SK-N-MC (cell line): ENCODE data around the gene CGB2.

Experiments used
- DNase-seq: peaks from one replicate; pipeline ENCODE4 v3.0.0-alpha.2; 2011; ENCODE audit warnings: low read depth, low spot score
- H3K27ac ChIP-seq: fragments of 200-600 bp; sonication (generic); 2 replicates; pipeline ENCODE4 v1.5.1; 2016; ENCODE audit warnings: mixed run types
- H3K36me3 ChIP-seq: fragments of 200-600 bp; sonication (generic); 2 replicates; pipeline ENCODE4 v1.6.1; 2017; ENCODE audit warnings: antibody characterized with exemption, low read length, mixed read lengths; ENCODE audit not compliant: insufficient read depth
- H3K4me3 ChIP-seq: fragments of 200-600 bp; sonication (generic); 2 replicates; pipeline ENCODE4 v1.5.1; 2016
- H3K9ac ChIP-seq: fragments of 200-600 bp; sonication (generic); 2 replicates; pipeline ENCODE4 v1.8.0; 2017; ENCODE audit warnings: mixed run types, mixed read lengths; ENCODE audit not compliant: insufficient read length
- H3K9me3 ChIP-seq: fragments of 200-600 bp; sonication (generic); 2 replicates; pipeline ENCODE4 v1.6.1; 2017; ENCODE audit warnings: low read depth, mild to moderate bottlenecking, antibody characterized with exemption, low read length, moderate library complexity, mixed read lengths
- EZH2 ChIP-seq: fragments of 200-600 bp; sonication (generic); IDR thresholded peaks from one replicate; pipeline ENCODE4 v1.6.1; 2017; ENCODE audit warnings: antibody characterized with exemption
- FOXP2 ChIP-seq: optimal IDR thresholded peaks from 2 replicates; pipeline ENCODE3; 2011; ENCODE audit warnings: mild to moderate bottlenecking, moderate library complexity; ENCODE audit not compliant: insufficient read depth; ENCODE audit errors: extremely low read length, control extremely low read depth
- POLR2AphosphoS5 ChIP-seq: IDR thresholded peaks from 2 replicates; pipeline ENCODE4 v1.6.1; 2012; ENCODE audit warnings: mild to moderate bottlenecking, low read depth, low read length, borderline replicate concordance

CGB2 gene

DNA sequence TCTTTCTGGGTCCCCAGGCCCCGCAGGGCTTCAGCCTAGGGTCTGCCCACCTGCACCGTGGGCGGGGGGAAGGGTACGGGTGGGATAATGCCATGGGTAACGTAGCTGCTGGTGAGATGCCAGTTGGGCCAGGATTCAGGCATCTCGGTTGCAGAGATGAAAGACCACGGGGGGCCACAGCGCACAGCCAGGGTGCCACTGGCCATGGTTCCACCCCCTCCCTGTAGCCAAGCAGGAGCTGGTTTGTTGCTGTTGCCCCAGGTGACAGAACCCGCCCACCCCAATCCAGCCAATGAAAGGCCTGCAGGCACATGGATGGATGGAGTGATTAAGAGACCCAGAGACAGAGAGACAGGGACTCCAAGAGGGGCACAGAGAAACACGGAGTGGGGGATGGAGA, 26.9 kb downstream of the CGB2 start:
- H3K9me3 ChIP-seq = no peaks in the 10 kb centered on the region
- no peak overlapping the region for H3K4me3 ChIP-seq
- no peaks in the 10 kb centered on the region for H3K36me3 ChIP-seq
- no peak for TF ChIP-seq EZH2
- TF ChIP-seq FOXP2 = no peak
- no peak for TF ChIP-seq POLR2AphosphoS5
- no peak for DNase-seq
- no peak overlapping the region for H3K9ac ChIP-seq
- no peak overlapping the region for H3K27ac ChIP-seq

DNA sequence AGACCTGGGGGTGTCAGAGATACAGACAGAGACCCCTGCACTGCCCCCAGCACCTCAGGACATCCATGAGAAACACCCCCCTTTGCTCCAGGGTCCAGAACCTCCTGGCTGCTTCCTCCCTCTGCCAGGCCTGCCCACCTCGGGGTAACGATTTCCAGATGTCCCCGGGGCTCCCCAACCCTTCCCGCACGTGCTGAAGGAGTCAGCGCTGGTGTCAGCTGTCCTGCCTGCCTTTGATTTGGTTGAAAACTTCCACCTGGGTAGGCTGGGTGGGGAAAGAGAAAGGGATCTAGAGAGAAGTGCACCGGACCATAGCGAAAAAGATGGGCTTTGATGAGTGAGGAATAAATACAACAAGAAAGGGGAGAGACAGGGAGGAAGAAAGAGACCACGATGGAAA, 27.4 kb downstream of the CGB2 start:
- H3K36me3 ChIP-seq = no peaks in the 10 kb centered on the region
- no peaks in the 10 kb centered on the region for H3K9me3 ChIP-seq
- H3K4me3 ChIP-seq = no peak overlapping the region
- DNase-seq = no peak
- no peak overlapping the region for H3K27ac ChIP-seq
- TF ChIP-seq POLR2AphosphoS5 (no peak), FOXP2 (no peak), EZH2 (no peak)
- no peak overlapping the region for H3K9ac ChIP-seq

- no peak for DNase-seq
- no peak overlapping the region for H3K9ac ChIP-seq
These were observed 29.3 kb downstream of the CGB2 start for GRCh38 chr19:49061000-49061399.

GRCh38 chr19:49061445-49061844, 29.8 kb downstream of the CGB2 start:
- Histone ChIP-seq H3K9me3 (no peaks in the 10 kb centered on the region), H3K27ac (no peak overlapping the region), H3K36me3 (no peaks in the 10 kb centered on the region), H3K9ac (no peak overlapping the region), H3K4me3 (no peak overlapping the region)
- TF ChIP-seq EZH2 = no peak
- TF ChIP-seq FOXP2 = no peak
- no peak for TF ChIP-seq POLR2AphosphoS5
- no peak for DNase-seq

More at GRCh38 chr19:49061000-49061399, 29.3 kb downstream of the CGB2 start:
- Histone ChIP-seq H3K36me3 (no peaks in the 10 kb centered on the region), H3K4me3 (no peak overlapping the region), H3K27ac (no peak overlapping the region), H3K9me3 (no peaks in the 10 kb centered on the region)
- TF ChIP-seq FOXP2 = no peak
- no peak for TF ChIP-seq POLR2AphosphoS5
- TF ChIP-seq EZH2 = no peak

GRCh38 chr19:49064029-49064629, 32.4 kb downstream of the CGB2 start:
- TF ChIP-seq FOXP2 (no peak), POLR2AphosphoS5 (no peak), EZH2 (no peak)
- no peak for DNase-seq
- no peaks in the 10 kb centered on the region for H3K36me3 ChIP-seq
- no peak overlapping the region for H3K27ac ChIP-seq
- no peak overlapping the region for H3K9ac ChIP-seq
- peak overlapping the region; percentile 78 for H3K4me3 ChIP-seq
- no peaks in the 10 kb centered on the region for H3K9me3 ChIP-seq

DNA sequence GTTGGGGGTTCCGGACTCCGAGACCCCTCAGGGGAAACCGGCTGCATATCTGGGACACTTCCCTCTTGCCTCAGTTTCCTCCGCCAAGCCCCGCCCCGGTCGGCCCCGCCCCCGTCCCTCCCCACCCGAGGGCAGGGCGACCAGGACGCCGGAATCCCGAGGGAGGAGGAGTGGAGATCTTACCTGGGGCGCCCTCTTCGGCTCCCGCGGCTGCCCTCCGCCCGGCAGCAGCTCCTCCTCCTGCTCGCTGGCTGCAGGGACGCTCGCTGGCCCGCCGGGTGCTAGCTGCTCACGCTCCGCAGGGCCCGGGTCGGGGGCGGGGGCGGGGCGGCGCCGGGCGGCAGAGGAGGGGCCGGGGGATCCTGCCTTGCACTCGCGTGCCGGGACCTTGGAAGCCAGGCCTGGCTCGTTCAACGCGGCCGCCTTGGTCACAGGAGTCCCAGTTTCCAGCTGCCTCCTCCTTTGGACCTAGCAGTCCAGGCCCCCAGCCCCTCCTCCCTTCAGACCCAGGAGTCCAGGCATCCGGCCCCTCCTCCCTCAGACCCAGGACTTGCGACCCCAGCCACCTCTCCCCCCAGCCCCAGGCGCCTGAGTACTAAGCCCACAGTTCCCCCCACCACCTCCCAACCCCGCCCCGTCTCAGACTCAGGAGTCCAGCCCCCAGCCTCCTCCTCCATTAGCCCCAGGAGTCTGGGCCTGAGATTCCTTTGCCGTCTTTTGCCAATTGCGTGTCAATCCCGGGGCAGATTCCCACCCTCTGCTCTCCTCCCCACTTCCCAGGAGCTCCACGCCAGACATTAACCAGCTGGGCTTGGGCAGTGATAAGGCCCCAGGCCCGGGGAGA, 33.3 kb downstream of the CGB2 start, which contains the start of gene NTF4:
Gene NTF4, minus strand, starts transcription at position 51 of the 844 bp plus-strand sequence. CDS start 2,821 bp downstream, outside the sequence.
- Histone ChIP-seq H3K27ac (no peak within 1 kb of the TSS), H3K9ac (peak within 1 kb of the TSS; percentile 47), H3K36me3 (no peaks in the 10 kb centered on the region), H3K4me3 (peak within 1 kb of the TSS; percentile 78), H3K9me3 (no peaks in the 10 kb centered on the region)
- DNase-seq = no peak
- no peak for TF ChIP-seq FOXP2
- no peak for TF ChIP-seq POLR2AphosphoS5
- TF ChIP-seq EZH2 = no peak

DNA sequence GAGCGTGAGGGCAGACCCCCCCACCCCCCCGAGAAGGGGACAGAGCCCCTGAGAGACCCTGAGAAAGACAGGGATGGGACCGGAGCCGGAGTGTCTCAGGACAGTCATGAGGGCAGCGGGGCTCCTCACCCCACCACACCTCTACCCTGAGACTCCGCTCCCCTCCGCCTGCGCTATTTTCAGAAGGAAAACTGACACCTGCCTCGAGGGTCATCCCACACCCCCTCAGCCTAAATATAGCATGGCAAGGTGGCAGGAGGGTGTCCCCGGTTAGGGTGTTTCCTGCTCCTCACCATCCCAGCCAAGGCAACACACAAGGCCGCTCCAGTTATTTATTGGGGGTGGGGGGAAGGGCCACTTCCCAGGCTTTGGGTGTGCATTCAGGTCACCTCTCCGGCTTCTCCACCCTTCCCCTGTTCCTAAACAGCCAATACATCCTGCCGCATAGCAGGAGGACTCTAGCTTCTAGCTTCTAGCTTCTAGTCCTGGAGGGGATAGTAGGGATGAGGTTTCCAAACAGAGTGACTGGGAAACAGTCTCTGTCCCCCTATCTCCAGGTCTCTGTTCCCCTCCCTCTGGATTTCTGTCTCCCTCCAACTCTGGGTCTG, 34.3 kb downstream of the CGB2 start:
- no peak overlapping the region for H3K9ac ChIP-seq
- H3K36me3 ChIP-seq = no peaks in the 10 kb centered on the region
- DNase-seq = no peak
- H3K9me3 ChIP-seq = no peaks in the 10 kb centered on the region
- H3K4me3 ChIP-seq = no peak overlapping the region
- no peak overlapping the region for H3K27ac ChIP-seq
- TF ChIP-seq POLR2AphosphoS5 = no peak
- no peak for TF ChIP-seq FOXP2
- no peak for TF ChIP-seq EZH2

DNA sequence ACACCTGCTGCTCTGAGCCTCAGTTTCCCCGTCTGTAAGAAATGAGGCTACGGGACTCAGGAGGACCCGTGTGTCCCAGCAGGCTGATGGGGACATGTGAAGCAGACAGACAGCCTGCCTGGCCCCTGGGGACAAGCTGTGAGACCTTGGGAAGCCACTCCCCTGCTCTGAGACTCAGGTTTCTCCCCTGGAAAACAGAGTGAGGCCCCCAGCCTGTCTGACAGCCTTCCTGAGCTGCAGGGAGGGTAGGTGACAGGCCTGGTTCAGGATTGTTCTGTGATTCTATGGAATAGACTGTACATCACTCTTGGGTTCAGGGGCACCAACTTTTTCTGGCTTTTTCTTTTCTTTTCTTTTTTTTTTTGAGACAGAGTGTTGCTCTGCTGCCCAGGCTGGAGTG, 35.9 kb downstream of the CGB2 start:
- TF ChIP-seq POLR2AphosphoS5 (no peak), EZH2 (no peak), FOXP2 (no peak)
- no peaks in the 10 kb centered on the region for H3K9me3 ChIP-seq
- DNase-seq = no peak
- H3K27ac ChIP-seq = no peak overlapping the region
- H3K36me3 ChIP-seq = no peaks in the 10 kb centered on the region
- no peak overlapping the region for H3K9ac ChIP-seq
- H3K4me3 ChIP-seq = no peak overlapping the region

DNA sequence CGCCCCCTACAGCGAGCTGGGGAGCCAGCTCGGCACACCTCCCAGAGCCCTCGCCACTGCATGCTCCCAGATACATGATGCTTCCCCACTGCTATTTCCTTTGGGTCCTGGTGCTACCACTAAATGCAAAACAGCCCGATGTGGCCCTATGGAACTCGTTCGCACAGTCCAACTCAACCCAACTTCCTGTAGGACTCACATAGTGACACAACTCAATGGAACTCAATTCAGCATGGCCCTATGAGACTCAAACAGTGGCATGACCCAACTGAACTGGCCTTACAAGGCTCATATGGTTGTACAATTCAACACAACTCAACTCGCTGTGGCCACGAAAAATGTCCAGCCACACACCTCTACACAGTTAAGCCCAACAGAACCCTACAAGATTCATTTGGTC, 37.3 kb downstream of the CGB2 start:
- Histone ChIP-seq H3K9me3 (no peaks in the 10 kb centered on the region), H3K36me3 (no peaks in the 10 kb centered on the region), H3K27ac (no peak overlapping the region), H3K4me3 (no peak overlapping the region), H3K9ac (no peak overlapping the region)
- TF ChIP-seq FOXP2 (no peak), POLR2AphosphoS5 (no peak), EZH2 (no peak)
- no peak for DNase-seq
